ENCODE data around the gene NAALADL2.
"Not testable (repeated sequence)": the region's sequence is repeated elsewhere in the genome, so short reads cannot be mapped to it uniquely, and the experiment has no call there.

The NAALADL2 gene

GRCh38 chr3:175748087-175748730 is 889.1 kb downstream of the NAALADL2 start:
- no peak for DNase-seq (ENCODE audit: low read depth in 3 of 3)

- no peak for DNase-seq (ENCODE audit: low read depth in 3 of 3)
Measured at GRCh38 chr3:175749981-175750380, 890.8 kb downstream of the NAALADL2 start.

GRCh38 chr3:175751089-175751488 is 892.0 kb downstream of the NAALADL2 start:
- DNase-seq (ENCODE audit: low read depth in 3 of 3) = no peak

GRCh38 chr3:175763948-175764347 is 904.8 kb downstream of the NAALADL2 start:
- no peak for DNase-seq (ENCODE audit: low read depth in 3 of 3)

- DNase-seq (ENCODE audit: low read depth in 3 of 3) = no peak
Measured at GRCh38 chr3:175764722-175765121, 905.6 kb downstream of the NAALADL2 start.

- DNase-seq (ENCODE audit: low read depth in 3 of 3) = no peak
Measured at GRCh38 chr3:175770426-175770825, 911.3 kb downstream of the NAALADL2 start.

- DNase-seq (ENCODE audit: low read depth in 3 of 3) = no peak
Measured at GRCh38 chr3:175777495-175777894, 918.4 kb downstream of the NAALADL2 start.

GRCh38 chr3:175777965-175778364 is 918.8 kb downstream of the NAALADL2 start:
- no peak for DNase-seq (ENCODE audit: low read depth in 3 of 3)

GRCh38 chr3:175778994-175779393 is 919.9 kb downstream of the NAALADL2 start:
- DNase-seq (ENCODE audit: low read depth in 3 of 3) = no peak

GRCh38 chr3:175787109-175787508 is 928.0 kb downstream of the NAALADL2 start:
- not testable (repeated sequence) for DNase-seq (ENCODE audit: low read depth in 3 of 3)

- no peak for DNase-seq (ENCODE audit: low read depth in 3 of 3)
Measured at GRCh38 chr3:175792245-175792644, 933.1 kb downstream of the NAALADL2 start.

- DNase-seq (ENCODE audit: low read depth in 3 of 3) = no peak
Measured at GRCh38 chr3:175798326-175798725, 939.2 kb downstream of the NAALADL2 start.

GRCh38 chr3:175805825-175806224 is 946.7 kb downstream of the NAALADL2 start:
- DNase-seq (ENCODE audit: low read depth in 3 of 3) = no peak

GRCh38 chr3:175807175-175807574 is 948.0 kb downstream of the NAALADL2 start:
- no peak for DNase-seq (ENCODE audit: low read depth in 3 of 3)

- DNase-seq (ENCODE audit: low read depth in 3 of 3) = no peak
Measured at GRCh38 chr3:175818811-175819464, 959.8 kb downstream of the NAALADL2 start.

- not testable (repeated sequence) for DNase-seq (ENCODE audit: low read depth in 3 of 3)
Measured at GRCh38 chr3:175822766-175823491, 963.8 kb downstream of the NAALADL2 start.

- not testable (repeated sequence) for DNase-seq (ENCODE audit: low read depth in 3 of 3)
Measured at GRCh38 chr3:175825016-175825580, 966.0 kb downstream of the NAALADL2 start.

GRCh38 chr3:175826759-175827158 is 967.6 kb downstream of the NAALADL2 start:
- no peak for DNase-seq (ENCODE audit: low read depth in 3 of 3)

GRCh38 chr3:175829809-175830208 is 970.7 kb downstream of the NAALADL2 start:
- not testable (repeated sequence) for DNase-seq (ENCODE audit: low read depth in 3 of 3)

GRCh38 chr3:175835763-175836162 is 976.6 kb downstream of the NAALADL2 start:
- not testable (repeated sequence) for DNase-seq (ENCODE audit: low read depth in 3 of 3)

- no peak for DNase-seq (ENCODE audit: low read depth in 3 of 3)
Measured at GRCh38 chr3:175836617-175837016, 977.5 kb downstream of the NAALADL2 start.

- no peak for DNase-seq (ENCODE audit: low read depth in 3 of 3)
Measured at GRCh38 chr3:175837962-175838361, 978.8 kb downstream of the NAALADL2 start.
